ENCODE data around the gene TSPY2. TPM values are rescaled to one million over a fixed set of nuclear protein-coding genes. Genes with fewer than 3 reads are reported as not detected.
"Not testable (repeated sequence)": the region's sequence is repeated elsewhere in the genome, so short reads cannot be mapped to it uniquely, and the experiment has no call there.

The TSPY2 gene
- total RNA-seq, 1 experiment from 2014 or later = not detected

DNA sequence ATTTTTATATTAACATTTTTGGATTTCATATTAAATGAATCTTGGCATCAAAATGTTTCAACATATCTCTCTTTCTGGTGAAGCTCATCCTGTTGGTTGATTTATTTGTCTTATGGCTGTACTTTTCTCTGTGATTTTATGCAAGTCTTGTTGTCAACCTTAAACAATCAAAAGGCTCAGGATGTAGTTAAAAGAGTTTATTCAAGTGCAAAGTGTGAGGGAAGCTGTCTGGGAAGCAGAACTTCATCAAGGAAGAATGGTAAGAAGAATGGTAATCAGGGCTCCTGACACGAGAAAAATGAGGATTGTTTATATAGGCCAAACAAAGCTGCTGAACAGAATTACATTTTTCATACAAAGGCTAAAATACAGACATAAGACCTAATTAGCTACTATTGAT is 29.0 kb upstream of the TSPY2 start:
- not testable (repeated sequence) for H3K36me3 Mint-ChIP-seq (ENCODE audit: insufficient read depth in 1 of 3, low read depth in 3 of 3); H3K79me1 ChIP-seq (ENCODE audit: insufficient read depth, low read depth, low read length, poor library complexity, severe bottlenecking); H2AFZ ChIP-seq (ENCODE audit: low read length); H2BK12ac ChIP-seq (ENCODE audit: insufficient read length, low read depth, low read length); H3K9me3 ChIP-seq (ENCODE audit: control insufficient read depth, low read depth, low read length); H3K4me2 ChIP-seq (ENCODE audit: insufficient read depth, insufficient read length, low read length); H3K4ac ChIP-seq (ENCODE audit: low read depth, low read length); H3K27ac Mint-ChIP-seq; H4K20me1 ChIP-seq (ENCODE audit: control insufficient read depth, insufficient read depth, insufficient read length); H3K23ac ChIP-seq (ENCODE audit: insufficient read length, low read depth, low read length); H2BK15ac ChIP-seq (ENCODE audit: low read depth, low read length); H4K8ac ChIP-seq (replicated peaks; ENCODE audit: insufficient read length, low read depth, low read length); H3K4me1 Mint-ChIP-seq; H3K9me3 Mint-ChIP-seq; H2BK120ac ChIP-seq (ENCODE audit: low read depth, low read length, poor library complexity, severe bottlenecking); H3K27me3 Mint-ChIP-seq (ENCODE audit: low read depth); H3K79me2 ChIP-seq (ENCODE audit: insufficient read depth, low read length); H3K14ac ChIP-seq (ENCODE audit: insufficient read depth, low read length); H2BK20ac ChIP-seq (ENCODE audit: low read depth, low read length, poor library complexity, severe bottlenecking); H3K4me3 Mint-ChIP-seq; DNase-seq; H4K5ac ChIP-seq (ENCODE audit: insufficient read length, low read depth, low read length); H3K9ac ChIP-seq (ENCODE audit: extremely low read depth, insufficient read length, low read length); H3T11ph ChIP-seq (ENCODE audit: low read length); H3K56ac ChIP-seq (ENCODE audit: insufficient read length, low read depth, low read length); H3K18ac ChIP-seq (ENCODE audit: insufficient read length, low read depth, low read length); H3K4me1 ChIP-seq (ENCODE audit: insufficient read depth, low read length); H3K27me3 ChIP-seq (ENCODE audit: insufficient read depth, low read length); H3K23me2 ChIP-seq (ENCODE audit: insufficient read length, low read depth, low read length, poor library complexity, severe bottlenecking); H2AK5ac ChIP-seq (ENCODE audit: insufficient read length, low read length); H3K27ac ChIP-seq (ENCODE audit: insufficient read length, low read depth, low read length); H4K91ac ChIP-seq (ENCODE audit: insufficient read length, low read depth, low read length); H2BK5ac ChIP-seq (ENCODE audit: insufficient read length, low read length)
- no CpG with 5 or more reads among the region's 1 CpG for WGBS (ENCODE audit: extremely low coverage, insufficient read length, low lambda C conversion rate)

DNA sequence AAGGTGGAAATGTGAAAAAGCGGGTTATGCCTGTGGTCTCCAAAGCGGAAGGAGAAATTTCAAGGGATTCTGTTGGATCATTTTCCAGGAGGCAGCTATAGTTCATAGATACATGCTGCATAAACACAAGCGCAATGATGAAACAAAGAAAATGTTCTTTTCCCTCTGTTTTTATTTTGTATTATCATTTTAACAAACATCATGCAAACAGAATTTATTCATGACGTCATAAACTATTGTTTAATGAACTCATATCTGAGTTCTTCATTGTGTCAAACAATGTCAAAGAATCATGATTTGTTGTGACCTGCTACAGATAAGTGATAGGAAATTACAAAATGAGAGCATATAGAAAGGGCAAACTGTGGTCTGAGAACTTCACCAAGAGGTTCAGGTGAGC is 23.8 kb downstream of the TSPY2 start:
- DNase-seq; H2BK15ac ChIP-seq (ENCODE audit: low read depth, low read length): not testable (repeated sequence)

More for the DNA sequence above, 23.8 kb downstream of the TSPY2 start:
- no CpG with 5 or more reads among the region's 4 CpGs for WGBS (ENCODE audit: extremely low coverage, insufficient read length, low lambda C conversion rate)
- H3K9me3 Mint-ChIP-seq; H3K4me1 Mint-ChIP-seq; H2BK5ac ChIP-seq (ENCODE audit: insufficient read length, low read length); H3K18ac ChIP-seq (ENCODE audit: insufficient read length, low read depth, low read length); H2BK120ac ChIP-seq (ENCODE audit: low read depth, low read length, poor library complexity, severe bottlenecking); H4K20me1 ChIP-seq (ENCODE audit: control insufficient read depth, insufficient read depth, insufficient read length); H3K56ac ChIP-seq (ENCODE audit: insufficient read length, low read depth, low read length); H2AFZ ChIP-seq (ENCODE audit: low read length); H3K79me2 ChIP-seq (ENCODE audit: insufficient read depth, low read length); H3K27ac Mint-ChIP-seq; H3K4me3 Mint-ChIP-seq; H3K9ac ChIP-seq (ENCODE audit: extremely low read depth, insufficient read length, low read length); H2BK20ac ChIP-seq (ENCODE audit: low read depth, low read length, poor library complexity, severe bottlenecking); H2BK12ac ChIP-seq (ENCODE audit: insufficient read length, low read depth, low read length); H3K9me3 ChIP-seq (ENCODE audit: control insufficient read depth, low read depth, low read length); H3K23me2 ChIP-seq (ENCODE audit: insufficient read length, low read depth, low read length, poor library complexity, severe bottlenecking); H3K4me2 ChIP-seq (ENCODE audit: insufficient read depth, insufficient read length, low read length); H3T11ph ChIP-seq (ENCODE audit: low read length); H3K4ac ChIP-seq (ENCODE audit: low read depth, low read length); H3K14ac ChIP-seq (ENCODE audit: insufficient read depth, low read length); H3K27me3 ChIP-seq (ENCODE audit: insufficient read depth, low read length); H3K36me3 Mint-ChIP-seq (ENCODE audit: insufficient read depth in 1 of 3, low read depth in 3 of 3); H3K79me1 ChIP-seq (ENCODE audit: insufficient read depth, low read depth, low read length, poor library complexity, severe bottlenecking); H3K27ac ChIP-seq (ENCODE audit: insufficient read length, low read depth, low read length); H4K8ac ChIP-seq (replicated peaks; ENCODE audit: insufficient read length, low read depth, low read length); H3K27me3 Mint-ChIP-seq (ENCODE audit: low read depth); H3K4me1 ChIP-seq (ENCODE audit: insufficient read depth, low read length); H4K5ac ChIP-seq (ENCODE audit: insufficient read length, low read depth, low read length); H2AK5ac ChIP-seq (ENCODE audit: insufficient read length, low read length); H3K23ac ChIP-seq (ENCODE audit: insufficient read length, low read depth, low read length); H4K91ac ChIP-seq (ENCODE audit: insufficient read length, low read depth, low read length): not testable (repeated sequence)

Measured in H9 (cell line).